Measurements from ENCODE around the gene CYP26B1. TPM values are rescaled to one million over a fixed set of nuclear protein-coding genes. Genes with fewer than 3 reads are reported as not detected.
A peak's percentile ranks its signal among the peaks of the same experiment; 100 is the strongest.

Gene CYP26B1
- total and polyA plus RNA-seq, 10 donors: 0.87 to 11.4 (median 5.1) TPM

DNA sequence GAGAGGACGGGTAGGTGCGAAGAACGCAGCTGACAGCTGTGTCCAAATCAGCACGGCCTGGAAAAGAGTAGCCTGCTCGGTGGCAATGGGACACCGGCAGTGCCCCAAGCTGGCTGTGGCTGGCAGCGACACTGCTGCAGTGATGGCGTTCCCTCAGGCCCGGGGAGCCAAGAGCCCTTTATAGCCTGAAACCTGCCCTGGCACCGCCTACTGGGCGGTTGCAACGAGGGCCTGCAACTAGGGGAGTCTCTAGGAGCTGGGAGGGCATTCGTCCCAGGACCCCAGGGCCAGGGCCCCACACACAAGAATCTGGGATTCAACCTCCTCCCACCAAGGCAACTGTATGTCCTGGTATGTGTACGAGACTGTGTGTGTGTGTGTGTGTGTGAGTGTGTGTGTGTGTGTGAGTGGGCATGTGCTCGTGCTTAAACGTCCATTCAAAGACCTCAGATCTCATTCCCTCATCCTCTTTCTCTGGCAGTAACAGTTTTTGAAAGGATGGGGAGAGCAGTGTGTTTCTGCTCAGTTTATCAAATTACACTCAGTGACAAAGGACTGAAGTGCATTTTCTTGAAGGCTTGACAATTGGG is 6.8 kb upstream of the CYP26B1 start:
- no peak overlapping the region for H3K4me3 ChIP-seq
- no peaks in the 10 kb centered on the region for H3K36me3 ChIP-seq
- intact Hi-C loops (cut with DNase I; ENCODE audit: low total_unique reads): loop anchor here (5.0 to 10.0 kb wide), 3 partner anchors 352 to 607 kb away; no protein-coding TSS in a partner anchor
- H3K27ac ChIP-seq: no peak overlapping the region
- peaks cover 0 to 84% (median 16%) of the 10 kb centered on the region in 7 donors for H3K27me3 ChIP-seq (replicated peaks in 1 of 7)
- H3K9me3 ChIP-seq: no peaks in the 10 kb centered on the region
- 82 to 88% (median 84%) methylated on average over 11 to 16 of the region's 16 CpGs for WGBS, 5 donors
- DNase-seq: peak; percentile 74
- H3K4me1 ChIP-seq: peaks cover 8 to 12% (median 11%) of the 10 kb centered on the region in 6 donors
- TF ChIP-seq, protein P1, sequence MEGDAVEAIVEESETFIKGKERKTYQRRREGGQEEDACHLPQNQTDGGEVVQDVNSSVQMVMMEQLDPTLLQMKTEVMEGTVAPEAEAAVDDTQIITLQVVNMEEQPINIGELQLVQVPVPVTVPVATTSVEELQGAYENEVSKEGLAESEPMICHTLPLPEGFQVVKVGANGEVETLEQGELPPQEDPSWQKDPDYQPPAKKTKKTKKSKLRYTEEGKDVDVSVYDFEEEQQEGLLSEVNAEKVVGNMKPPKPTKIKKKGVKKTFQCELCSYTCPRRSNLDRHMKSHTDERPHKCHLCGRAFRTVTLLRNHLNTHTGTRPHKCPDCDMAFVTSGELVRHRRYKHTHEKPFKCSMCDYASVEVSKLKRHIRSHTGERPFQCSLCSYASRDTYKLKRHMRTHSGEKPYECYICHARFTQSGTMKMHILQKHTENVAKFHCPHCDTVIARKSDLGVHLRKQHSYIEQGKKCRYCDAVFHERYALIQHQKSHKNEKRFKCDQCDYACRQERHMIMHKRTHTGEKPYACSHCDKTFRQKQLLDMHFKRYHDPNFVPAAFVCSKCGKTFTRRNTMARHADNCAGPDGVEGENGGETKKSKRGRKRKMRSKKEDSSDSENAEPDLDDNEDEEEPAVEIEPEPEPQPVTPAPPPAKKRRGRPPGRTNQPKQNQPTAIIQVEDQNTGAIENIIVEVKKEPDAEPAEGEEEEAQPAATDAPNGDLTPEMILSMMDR (IDR thresholded peaks at IDR 0.05 in 8 of 11, conservative IDR thresholded peaks at IDR 0.05 in 3 of 11): no peak
- TF ChIP-seq POLR2A (IDR thresholded peaks at IDR 0.05): no peak
- TF ChIP-seq POLR2AphosphoS5 (IDR thresholded peaks at IDR 0.05): no peak

DNA sequence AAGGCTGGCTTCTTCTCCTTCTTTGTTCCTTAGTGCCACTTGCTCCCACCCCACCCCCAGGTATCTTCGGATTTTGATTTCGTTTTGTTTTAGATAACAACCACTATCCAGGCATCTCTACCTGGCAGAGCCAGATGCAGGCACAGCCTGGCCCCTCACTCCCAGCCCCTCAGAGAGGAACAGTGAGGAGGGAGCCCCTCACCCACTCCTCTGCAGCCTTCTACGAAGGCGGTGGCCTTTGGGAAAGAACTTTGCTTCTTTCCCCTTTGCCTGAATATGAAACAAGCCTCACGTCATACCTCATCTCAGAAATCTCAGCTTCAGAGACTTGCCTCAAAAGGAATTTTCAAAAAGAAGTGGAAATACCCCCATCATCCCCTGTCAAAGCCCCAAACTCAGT is 6.3 kb upstream of the CYP26B1 start:
- TF ChIP-seq, protein P1 (IDR thresholded peaks at IDR 0.05 in 8 of 11, conservative IDR thresholded peaks at IDR 0.05 in 3 of 11): no peak
- TF ChIP-seq POLR2A (IDR thresholded peaks at IDR 0.05) (no peak), POLR2AphosphoS5 (IDR thresholded peaks at IDR 0.05) (no peak)
- DNase-seq: peak; percentile 24
- intact Hi-C loops (cut with DNase I; ENCODE audit: low total_unique reads): loop anchor here (5.0 to 10.0 kb wide), 3 partner anchors 352 to 607 kb away; no protein-coding TSS in a partner anchor
- Histone ChIP-seq H3K9me3 (no peaks in the 10 kb centered on the region), H3K36me3 (no peaks in the 10 kb centered on the region), H3K4me1 (peaks cover 12 to 18% (median 16%) of the 10 kb centered on the region in 6 donors), H3K27ac (no peak overlapping the region), H3K27me3 (replicated peaks in 1 of 7) (peaks cover 0 to 89% (median 21%) of the 10 kb centered on the region in 7 donors), H3K4me3 (no peak overlapping the region)
- WGBS, 5 donors: 82 to 90% (median 85%) methylated on average over 5 of the region's 5 CpGs

DNA sequence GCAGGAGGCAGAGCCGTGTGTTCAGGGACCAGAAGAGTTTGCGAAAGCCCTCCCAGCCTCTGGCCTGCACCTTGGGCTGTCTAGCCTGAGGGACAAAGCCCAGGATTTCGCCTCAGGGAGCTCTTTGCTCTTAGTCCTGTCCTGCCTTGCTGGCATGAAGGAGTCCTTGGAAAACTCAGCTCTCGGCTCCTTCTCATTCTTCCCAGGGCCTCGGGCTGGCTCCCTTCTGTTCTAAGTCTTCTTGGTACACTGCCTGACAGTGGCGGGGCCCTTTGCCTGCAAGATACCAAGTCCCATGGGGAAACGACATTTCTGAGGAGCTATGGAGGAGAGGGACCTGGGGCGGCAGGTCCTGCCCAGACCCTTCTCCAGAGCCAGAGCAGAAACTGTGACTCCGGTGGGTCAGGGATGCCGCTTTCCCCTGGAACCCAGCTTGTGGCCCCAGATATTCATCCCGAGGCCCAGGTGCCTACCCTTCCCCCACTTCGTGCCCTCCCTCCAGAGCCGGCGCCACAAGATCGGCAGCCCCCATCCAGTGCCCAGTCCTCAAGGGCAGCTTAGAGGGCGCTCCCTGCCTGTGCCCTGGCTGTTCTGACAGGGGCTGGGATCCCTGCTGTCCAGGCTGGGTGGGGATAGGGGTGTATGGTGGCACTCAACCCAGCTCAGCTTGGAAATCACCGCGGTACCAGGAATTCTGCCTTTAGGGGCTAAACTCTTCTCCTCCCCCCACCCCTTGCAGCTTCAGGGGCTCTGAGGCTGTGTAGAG is 5.5 kb upstream of the CYP26B1 start:
- TF ChIP-seq, protein P1 (IDR thresholded peaks at IDR 0.05 in 8 of 11, conservative IDR thresholded peaks at IDR 0.05 in 3 of 11): no peak
- TF ChIP-seq POLR2AphosphoS5 (IDR thresholded peaks at IDR 0.05) (no peak), POLR2A (IDR thresholded peaks at IDR 0.05) (no peak)
- no peaks in the 10 kb centered on the region for H3K9me3 ChIP-seq
- no peaks in the 10 kb centered on the region for H3K36me3 ChIP-seq
- no peak for DNase-seq
- H3K27ac ChIP-seq: no peak overlapping the region
- peaks cover 0 to 89% (median 21%) of the 10 kb centered on the region in 7 donors for H3K27me3 ChIP-seq (replicated peaks in 1 of 7)
- WGBS, 5 donors: 81 to 87% (median 83%) methylated on average over 17 to 18 of the region's 18 CpGs
- H3K4me1 ChIP-seq: peaks cover 12 to 22% (median 17%) of the 10 kb centered on the region in 6 donors
- no peak overlapping the region for H3K4me3 ChIP-seq
- intact Hi-C loops (cut with DNase I; ENCODE audit: low total_unique reads): loop anchor here (5.0 to 10.0 kb wide), 3 partner anchors 351 to 606 kb away; no protein-coding TSS in a partner anchor

All from spleen (tissue), 11 donors.